Cortex of kidney (tissue), 1 donor: ENCODE results near the gene HIP1.
"Not testable (repeated sequence)": the region's sequence is repeated elsewhere in the genome, so short reads cannot be mapped to it uniquely, and the experiment has no call there.

Experiments used
- DNase-seq: peaks from one replicate; lab custom pipeline; 2025; lab: John Stamatoyannopoulos, UW

Gene HIP1

GRCh38 chr7:75509033-75509432 is 229.7 kb downstream of the HIP1 start:
- DNase-seq, result not testable (repeated sequence)

GRCh38 chr7:75492020-75492419 is 246.7 kb downstream of the HIP1 start, which contains the start of gene SPDYE5:
Gene SPDYE5, plus strand, starts transcription at chr7:75492320. Its CDS starts 1,728 bp downstream, at chr7:75494048.
- not testable (repeated sequence) for DNase-seq

- not testable (repeated sequence) for DNase-seq
These were observed 252.6 kb downstream of the HIP1 start, which contains the start of gene POM121C for GRCh38 chr7:75485979-75486643. Gene POM121C, minus strand, starts transcription at chr7:75486299. Its CDS starts 44,803 bp downstream, at chr7:75441496.

GRCh38 chr7:75485355-75485978 is 253.3 kb downstream of the HIP1 start:
- not testable (repeated sequence) for DNase-seq
